GM21447 (cell line): ENCODE data around the gene BABAM2.

Source experiments
- ATAC-seq: cut with Tn5 transposase; IDR thresholded peaks from one replicate; pipeline ENCODE4 v1.9.1; 2021; ENCODE audit not compliant: unreplicated experiment

The BABAM2 gene

GRCh38 chr2:28294451-28294850, 403.9 kb downstream of the BABAM2 start:
- ATAC-seq: no peak

- ATAC-seq: no peak
Measured at GRCh38 chr2:28296243-28296642, 405.7 kb downstream of the BABAM2 start.

- ATAC-seq: no peak
Measured at GRCh38 chr2:28296904-28297303, 406.4 kb downstream of the BABAM2 start.

GRCh38 chr2:28297531-28297930, 407.0 kb downstream of the BABAM2 start:
- no peak for ATAC-seq

- no peak for ATAC-seq
Measured at GRCh38 chr2:28298406-28298805, 407.9 kb downstream of the BABAM2 start.

- no peak for ATAC-seq
Measured at GRCh38 chr2:28300485-28301341, 410.2 kb downstream of the BABAM2 start.

GRCh38 chr2:28305202-28305601, 414.7 kb downstream of the BABAM2 start:
- ATAC-seq: no peak

GRCh38 chr2:28310107-28310506, 419.6 kb downstream of the BABAM2 start:
- ATAC-seq: no peak

- ATAC-seq: no peak
Measured at GRCh38 chr2:28311660-28312249, 421.2 kb downstream of the BABAM2 start.

GRCh38 chr2:28312307-28313219, 422.0 kb downstream of the BABAM2 start:
- no peak for ATAC-seq

- ATAC-seq: no peak
Measured at GRCh38 chr2:28313220-28313784, 422.8 kb downstream of the BABAM2 start.

GRCh38 chr2:28314968-28315367, 424.4 kb downstream of the BABAM2 start:
- ATAC-seq: no peak

GRCh38 chr2:28316546-28317335, 426.2 kb downstream of the BABAM2 start:
- no peak for ATAC-seq

GRCh38 chr2:28317390-28317789, 426.9 kb downstream of the BABAM2 start:
- no peak for ATAC-seq

- no peak for ATAC-seq
Measured at GRCh38 chr2:28318023-28318422, 427.5 kb downstream of the BABAM2 start.

- no peak for ATAC-seq
Measured at GRCh38 chr2:28318462-28319117, 428.1 kb downstream of the BABAM2 start.

- ATAC-seq: no peak
Measured at GRCh38 chr2:28319118-28320008, 428.8 kb downstream of the BABAM2 start.

GRCh38 chr2:28320009-28320365, 429.5 kb downstream of the BABAM2 start:
- ATAC-seq: no peak

GRCh38 chr2:28320371-28320770, 429.8 kb downstream of the BABAM2 start:
- ATAC-seq: no peak
